ENCODE results near the gene FYB2. TPM values are rescaled to one million over a fixed set of nuclear protein-coding genes. Genes with fewer than 3 reads are reported as not detected.

Gene FYB2
- total RNA-seq, 2 experiments from 2014 or later, result not detected

- DNase-seq, result no peak
- peaks cover 2% of the 10 kb centered on the region for H3K4me1 Mint-ChIP-seq (ENCODE audit: low read depth)
- no peak overlapping the region for H3K27ac Mint-ChIP-seq
- H3K27me3 Mint-ChIP-seq (ENCODE audit: low read depth), result peaks cover 17% of the 10 kb centered on the region
- no peaks in the 10 kb centered on the region for H3K9me3 Mint-ChIP-seq
- intact Hi-C loops (cut with micrococcal nuclease), result loop anchor here (5.0 to 10.0 kb wide), 2 partner anchors 50 to 67 kb away; no protein-coding TSS in a partner anchor
- CTCF ChIA-PET, result no interaction called here
- no peaks in the 10 kb centered on the region for H3K36me3 Mint-ChIP-seq (ENCODE audit: low read depth)
- H3K4me3 Mint-ChIP-seq, result no peak overlapping the region
Measured at GRCh38 chr1:56754708-56755479, 64.3 kb downstream of the FYB2 start.

DNA sequence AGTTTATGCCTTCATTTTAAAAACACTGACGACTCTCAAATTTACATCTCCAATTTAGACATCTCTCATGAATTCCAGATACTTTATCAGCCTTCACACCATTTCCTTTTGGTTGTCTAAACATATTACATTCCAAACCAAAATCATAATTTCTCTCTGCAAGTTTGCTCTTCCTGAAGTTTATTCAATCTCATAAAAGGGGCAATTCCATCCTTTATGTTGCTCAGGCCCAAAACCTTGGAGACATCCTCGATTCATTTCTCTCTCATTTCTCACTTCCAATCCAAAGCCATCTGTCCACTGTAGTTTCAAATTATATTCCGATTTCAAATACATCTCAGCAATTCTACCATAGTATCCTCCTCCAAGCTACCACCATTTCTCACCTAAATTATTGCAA, 74.0 kb downstream of the FYB2 start:
- H3K27ac Mint-ChIP-seq, result no peak overlapping the region
- DNase-seq, result no peak
- H3K4me1 Mint-ChIP-seq (ENCODE audit: low read depth), result no peaks in the 10 kb centered on the region
- CTCF ChIA-PET, result no interaction called here
- H3K9me3 Mint-ChIP-seq, result no peaks in the 10 kb centered on the region
- H3K4me3 Mint-ChIP-seq, result no peak overlapping the region
- no peaks in the 10 kb centered on the region for H3K36me3 Mint-ChIP-seq (ENCODE audit: low read depth)
- intact Hi-C loops (cut with micrococcal nuclease), result no loop called here
- H3K27me3 Mint-ChIP-seq (ENCODE audit: low read depth), result peaks cover 14% of the 10 kb centered on the region

GRCh38 chr1:56728964-56729363, 90.2 kb downstream of the FYB2 start:
- intact Hi-C loops (cut with micrococcal nuclease), result no loop called here
- no peak overlapping the region for H3K4me3 Mint-ChIP-seq
- H3K4me1 Mint-ChIP-seq (ENCODE audit: low read depth), result no peaks in the 10 kb centered on the region
- H3K9me3 Mint-ChIP-seq, result peaks cover 1% of the 10 kb centered on the region
- H3K36me3 Mint-ChIP-seq (ENCODE audit: low read depth), result peaks cover 2% of the 10 kb centered on the region
- DNase-seq, result no peak
- CTCF ChIA-PET, result no interaction called here
- no peak overlapping the region for H3K27ac Mint-ChIP-seq
- peaks cover 32% of the 10 kb centered on the region for H3K27me3 Mint-ChIP-seq (ENCODE audit: low read depth)

DNA sequence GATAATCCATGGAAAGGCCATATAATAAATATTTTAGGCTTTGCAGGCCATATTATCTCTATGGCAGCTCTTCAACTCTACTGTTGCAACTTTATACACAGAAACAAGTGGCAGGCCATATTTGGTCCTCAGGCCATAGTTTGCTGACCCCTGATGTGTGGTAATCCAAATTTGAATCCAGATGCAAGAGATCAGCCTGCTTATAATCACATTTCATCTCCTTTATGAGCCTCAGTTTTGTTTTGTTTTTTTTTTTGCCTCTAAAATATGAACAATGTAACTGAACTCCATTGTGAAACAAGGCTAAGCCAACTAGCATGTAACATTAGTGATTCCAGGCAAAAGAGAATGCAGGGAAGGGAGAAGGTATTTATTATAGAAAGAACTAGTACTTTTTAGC, 92.5 kb downstream of the FYB2 start:
- no peak overlapping the region for H3K4me3 Mint-ChIP-seq
- CTCF ChIA-PET, result no interaction called here
- intact Hi-C loops (cut with micrococcal nuclease), result no loop called here
- H3K36me3 Mint-ChIP-seq (ENCODE audit: low read depth), result no peaks in the 10 kb centered on the region
- peaks cover 29% of the 10 kb centered on the region for H3K27me3 Mint-ChIP-seq (ENCODE audit: low read depth)
- no peak for DNase-seq
- H3K4me1 Mint-ChIP-seq (ENCODE audit: low read depth), result no peaks in the 10 kb centered on the region
- H3K9me3 Mint-ChIP-seq, result no peaks in the 10 kb centered on the region
- H3K27ac Mint-ChIP-seq, result no peak overlapping the region

GRCh38 chr1:56719171-56719570, 100.0 kb downstream of the FYB2 start:
- H3K36me3 Mint-ChIP-seq (ENCODE audit: low read depth), result no peaks in the 10 kb centered on the region
- no peaks in the 10 kb centered on the region for H3K9me3 Mint-ChIP-seq
- intact Hi-C loops (cut with micrococcal nuclease), result no loop called here
- no peak overlapping the region for H3K27ac Mint-ChIP-seq
- no peaks in the 10 kb centered on the region for H3K4me1 Mint-ChIP-seq (ENCODE audit: low read depth)
- CTCF ChIA-PET, result no interaction called here
- H3K27me3 Mint-ChIP-seq (ENCODE audit: low read depth), result peaks cover 2% of the 10 kb centered on the region
- H3K4me3 Mint-ChIP-seq, result no peak overlapping the region
- DNase-seq, result no peak

- Mint-ChIP-seq H3K4me1 (ENCODE audit: low read depth) (no peaks in the 10 kb centered on the region), H3K36me3 (ENCODE audit: low read depth) (no peaks in the 10 kb centered on the region), H3K27ac (no peak overlapping the region), H3K4me3 (no peak overlapping the region), H3K9me3 (no peaks in the 10 kb centered on the region), H3K27me3 (ENCODE audit: low read depth) (peaks cover 8% of the 10 kb centered on the region)
- intact Hi-C loops (cut with micrococcal nuclease), result no loop called here
- no peak for DNase-seq
- CTCF ChIA-PET, result no interaction called here
Measured at GRCh38 chr1:56715156-56715555, 104.0 kb downstream of the FYB2 start.

DNA sequence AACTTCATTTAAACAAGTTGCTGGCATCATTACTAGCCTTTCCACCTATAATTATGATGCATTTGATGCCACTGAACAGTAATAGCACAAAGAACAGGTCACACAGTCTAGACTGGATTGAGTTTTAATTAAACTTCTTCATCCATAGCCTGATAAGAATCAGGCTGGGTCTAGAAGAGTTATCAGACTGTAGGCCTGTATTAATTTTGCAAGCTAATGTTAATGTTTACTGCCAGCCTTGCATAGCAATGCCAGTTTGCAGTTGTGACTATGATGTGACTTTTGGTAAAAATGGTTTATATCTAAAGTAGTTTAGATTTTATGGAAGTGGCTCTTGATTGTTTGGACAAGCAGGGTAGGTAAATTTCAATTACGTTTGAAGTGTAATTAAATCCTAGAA, 106.1 kb downstream of the FYB2 start:
- CTCF ChIA-PET, result interaction anchor here (0.7 kb wide), 1 partner anchor 230 kb away, joined by 6 read pairs; no protein-coding TSS in a partner anchor
- Mint-ChIP-seq H3K9me3 (no peaks in the 10 kb centered on the region), H3K4me3 (no peak overlapping the region), H3K36me3 (ENCODE audit: low read depth) (no peaks in the 10 kb centered on the region), H3K4me1 (ENCODE audit: low read depth) (no peaks in the 10 kb centered on the region), H3K27me3 (ENCODE audit: low read depth) (peaks cover 8% of the 10 kb centered on the region), H3K27ac (no peak overlapping the region)
- no peak for DNase-seq
- intact Hi-C loops (cut with micrococcal nuclease), result loop anchor here (5.0 kb wide), 1 partner anchor 109 kb away; no protein-coding TSS in a partner anchor

DNA sequence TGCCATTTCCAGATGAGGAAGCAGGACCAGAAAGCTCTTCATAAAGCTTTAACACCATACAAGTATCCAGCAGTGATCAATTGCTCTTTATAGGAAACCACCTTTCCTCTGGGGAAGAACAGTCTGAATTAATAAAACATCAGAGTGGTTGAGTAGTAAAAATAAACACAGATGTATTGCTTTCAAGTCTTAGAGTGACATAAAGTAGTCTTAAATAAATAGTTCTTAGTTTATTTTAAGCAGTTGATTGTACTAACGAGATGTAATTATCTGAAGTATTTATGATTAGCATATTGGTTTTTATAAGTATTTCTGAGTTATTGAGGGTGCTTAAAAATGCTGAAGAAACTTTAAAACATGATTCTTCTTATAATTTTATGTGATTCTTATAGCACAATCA, 107.1 kb downstream of the FYB2 start:
- Mint-ChIP-seq H3K27me3 (ENCODE audit: low read depth) (peaks cover 11% of the 10 kb centered on the region), H3K36me3 (ENCODE audit: low read depth) (no peaks in the 10 kb centered on the region), H3K4me1 (ENCODE audit: low read depth) (no peaks in the 10 kb centered on the region), H3K4me3 (no peak overlapping the region), H3K27ac (no peak overlapping the region), H3K9me3 (no peaks in the 10 kb centered on the region)
- no peak for DNase-seq
- intact Hi-C loops (cut with micrococcal nuclease), result loop anchor here (5.0 kb wide), 1 partner anchor 110 kb away; no protein-coding TSS in a partner anchor
- CTCF ChIA-PET, result no interaction called here

- no peaks in the 10 kb centered on the region for H3K36me3 Mint-ChIP-seq (ENCODE audit: low read depth)
- intact Hi-C loops (cut with micrococcal nuclease), result loop anchor here (5.0 kb wide), 1 partner anchor 112 kb away; no protein-coding TSS in a partner anchor
- CTCF ChIA-PET, result no interaction called here
Measured at GRCh38 chr1:56710646-56711045, 108.6 kb downstream of the FYB2 start.

DNA sequence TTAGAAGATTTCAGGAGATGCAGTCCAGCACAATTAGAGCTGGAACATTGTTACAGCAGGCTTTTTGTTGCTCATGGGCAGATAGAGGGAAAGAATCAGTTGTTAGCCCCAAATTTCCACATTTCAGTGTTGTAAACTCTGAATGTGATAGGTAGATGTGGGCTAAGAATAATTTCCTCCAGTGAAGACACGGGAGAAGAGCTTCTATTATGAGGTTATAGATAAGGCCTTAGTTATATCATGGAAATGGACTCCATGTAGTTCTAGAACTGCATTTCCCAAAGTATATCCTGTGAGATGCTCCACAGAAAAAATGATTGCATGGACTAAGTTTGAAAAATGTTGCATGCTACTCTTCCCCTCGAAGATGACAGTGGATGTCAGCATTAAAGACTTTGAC, 109.2 kb downstream of the FYB2 start:
- CTCF ChIA-PET, result interaction anchor here (0.6 to 0.9 kb wide), 4 partner anchors 80 to 1129 kb away, joined by 3 read pairs; no protein-coding TSS in a partner anchor
- no peaks in the 10 kb centered on the region for H3K4me1 Mint-ChIP-seq (ENCODE audit: low read depth)

More at GRCh38 chr1:56710646-56711045, 108.6 kb downstream of the FYB2 start:
- no peak for DNase-seq
- H3K27me3 Mint-ChIP-seq (ENCODE audit: low read depth), result peaks cover 19% of the 10 kb centered on the region
- no peak overlapping the region for H3K4me3 Mint-ChIP-seq
- no peaks in the 10 kb centered on the region for H3K4me1 Mint-ChIP-seq (ENCODE audit: low read depth)
- H3K9me3 Mint-ChIP-seq, result no peaks in the 10 kb centered on the region
- H3K27ac Mint-ChIP-seq, result no peak overlapping the region

GRCh38 chr1:56709269-56709880, 109.8 kb downstream of the FYB2 start:
- no peaks in the 10 kb centered on the region for H3K9me3 Mint-ChIP-seq
- no peaks in the 10 kb centered on the region for H3K4me1 Mint-ChIP-seq (ENCODE audit: low read depth)
- CTCF ChIA-PET, result interaction anchor here (0.6 to 1.2 kb wide), 5 partner anchors 79 to 1128 kb away, joined by 3 to 5 read pairs (median 3); no protein-coding TSS in a partner anchor

More for the DNA sequence above, 109.2 kb downstream of the FYB2 start:
- intact Hi-C loops (cut with micrococcal nuclease), result loop anchor here (1.0 to 5.0 kb wide), 4 partner anchors 112 to 1425 kb away; no protein-coding TSS in a partner anchor
- H3K27me3 Mint-ChIP-seq (ENCODE audit: low read depth), result peaks cover 19% of the 10 kb centered on the region
- H3K4me3 Mint-ChIP-seq, result no peak overlapping the region
- H3K36me3 Mint-ChIP-seq (ENCODE audit: low read depth), result no peaks in the 10 kb centered on the region
- H3K27ac Mint-ChIP-seq, result no peak overlapping the region
- no peaks in the 10 kb centered on the region for H3K9me3 Mint-ChIP-seq
- no peak for DNase-seq

GRCh38 chr1:56707379-56707778, 111.8 kb downstream of the FYB2 start:
- CTCF ChIA-PET, result no interaction called here
- no peaks in the 10 kb centered on the region for H3K4me1 Mint-ChIP-seq (ENCODE audit: low read depth)
- intact Hi-C loops (cut with micrococcal nuclease), result loop anchor here (5.0 kb wide), 1 partner anchor 1330 kb away; no protein-coding TSS in a partner anchor

More at GRCh38 chr1:56709269-56709880, 109.8 kb downstream of the FYB2 start:
- Mint-ChIP-seq H3K4me3 (no peak overlapping the region), H3K27ac (no peak overlapping the region), H3K27me3 (ENCODE audit: low read depth) (peaks cover 19% of the 10 kb centered on the region), H3K36me3 (ENCODE audit: low read depth) (no peaks in the 10 kb centered on the region)
- intact Hi-C loops (cut with micrococcal nuclease), result loop anchor here (1.0 to 5.0 kb wide), 3 partner anchors 1231 to 1425 kb away; no protein-coding TSS in a partner anchor
- DNase-seq, result no peak

More at GRCh38 chr1:56707379-56707778, 111.8 kb downstream of the FYB2 start:
- no peaks in the 10 kb centered on the region for H3K36me3 Mint-ChIP-seq (ENCODE audit: low read depth)
- DNase-seq, result no peak
- no peak overlapping the region for H3K27ac Mint-ChIP-seq
- no peaks in the 10 kb centered on the region for H3K9me3 Mint-ChIP-seq
- H3K4me3 Mint-ChIP-seq, result no peak overlapping the region
- H3K27me3 Mint-ChIP-seq (ENCODE audit: low read depth), result peaks cover 16% of the 10 kb centered on the region
